Measurements from ENCODE around the gene FGF9. TPM values are rescaled to one million over a fixed set of nuclear protein-coding genes. Genes with fewer than 3 reads are reported as not detected.

Gene FGF9
- total and polyA plus RNA-seq, 2 of the 8 experiments (the other 6 are each of a cell fraction or from before 2014, with no cell fraction given), result 0.02 TPM; not detected in 1

DNA sequence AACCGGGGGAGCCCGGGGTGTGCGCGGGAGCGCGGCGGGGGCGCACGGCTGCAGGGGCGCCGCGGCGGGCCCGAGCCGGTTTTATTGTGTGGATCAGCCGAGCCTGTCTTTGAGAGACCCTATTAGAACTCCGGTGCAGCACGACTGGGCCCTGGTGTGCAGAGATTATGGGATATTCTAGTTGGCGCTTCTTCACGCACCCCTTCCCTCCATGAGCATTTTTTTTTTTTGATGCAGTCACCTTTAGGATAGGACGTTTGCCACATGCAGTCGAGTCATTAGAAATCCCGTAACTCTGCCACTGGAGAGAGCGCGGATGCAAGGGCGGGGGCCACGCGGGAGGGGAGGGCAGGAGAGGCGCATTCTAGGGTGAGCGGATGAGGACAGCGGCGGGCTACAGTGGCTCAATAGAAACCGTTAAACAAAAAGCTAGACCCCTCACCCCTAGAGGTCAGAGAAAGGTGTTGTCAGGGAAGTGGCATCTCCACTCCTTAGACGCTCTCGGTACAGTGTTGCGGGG, 3.7 kb downstream of the FGF9 start:
- FAIRE-seq, result no peak
- H3K9ac ChIP-seq (replicated peaks in 1 of 4; ENCODE audit: extremely low read depth in 1 of 4, low read depth in 3 of 4, low read length in 3 of 4), result no peak overlapping the region; a peak in 2 of 7 replicates
- POLR2A ChIA-PET (ENCODE audit: partially characterized antibody), result interaction anchor here (0.8 to 1.7 kb wide), 2 partner anchors 13 to 71 kb away, joined by 3 to 4 read pairs; partner anchors contain the start of gene MICU2
- no peaks in the 10 kb centered on the region for H3K36me3 ChIP-seq (ENCODE audit: control insufficient read depth in 2 of 4, insufficient read depth in 4 of 4, low read length in 3 of 4)
- no peak overlapping the region for H2BK12ac ChIP-seq (ENCODE audit: low read depth, low read length)
- peaks cover 29 to 73% (median 65%) of the 10 kb centered on the region in 4 experiments for H3K27me3 ChIP-seq (replicated peaks in 1 of 4; ENCODE audit: control insufficient read depth in 3 of 4, extremely low read depth in 1 of 4, insufficient read depth in 3 of 4, low read length in 3 of 4)
- no peak overlapping the region for H3K27ac ChIP-seq (ENCODE audit: low read depth, low read length)
- H3K23ac ChIP-seq (ENCODE audit: insufficient read length), result no peak overlapping the region
- no peaks in the 10 kb centered on the region for H3K79me1 ChIP-seq (ENCODE audit: low read depth, low read length)
- H2BK20ac ChIP-seq (ENCODE audit: low read length), result no peak overlapping the region
- H3K4me3 ChIP-seq (ENCODE audit: extremely low read depth in 1 of 4, insufficient read depth in 2 of 4, low read depth in 3 of 4, low read length in 4 of 4), result peak overlapping the region; percentile 44 to 82 (median 50)
- H3K23me2 ChIP-seq (ENCODE audit: low read depth, low read length), result peaks cover 24% of the 10 kb centered on the region; the same call in 1 of the 2 replicates
- no peak overlapping the region for H2BK5ac ChIP-seq (ENCODE audit: low read depth, low read length)
- H3K14ac ChIP-seq (ENCODE audit: insufficient read length), result no peak overlapping the region
- no peak overlapping the region for H2BK15ac ChIP-seq (ENCODE audit: low read length)
- WGBS, 2 experiments (ENCODE audit: extremely low coverage in 1 of 2, insufficient coverage in 1 of 2, insufficient read length in 1 of 2, insufficient replicate concordance in 2 of 2, low coverage in 1 of 2, low lambda C conversion rate in 2 of 2, missing lambda C conversion rate in 1 of 2), result 4% methylated on average over 25 of the region's 36 CpGs; no CpG with 5 or more reads in 1 of the 2 experiments
- no peak overlapping the region for H4K5ac ChIP-seq (ENCODE audit: insufficient read length, low read depth, low read length)
- no peak overlapping the region for H4K8ac ChIP-seq (ENCODE audit: extremely low read depth, insufficient read depth, low read length)
- no peak overlapping the region for H2BK120ac ChIP-seq (replicated peaks; ENCODE audit: low read depth, low read length)
- H3K4ac ChIP-seq (replicated peaks; ENCODE audit: insufficient read length, low read depth, low read length), result no peak overlapping the region
- H3K4me2 ChIP-seq (ENCODE audit: insufficient read depth in 1 of 2, low read depth in 2 of 2, low read length in 2 of 2), result peak overlapping the region; percentile 74 to 90
- H3K9me3 ChIP-seq (ENCODE audit: insufficient read depth in 2 of 2, low read depth in 1 of 2, low read length in 1 of 2), result no peaks in the 10 kb centered on the region
- CTCF ChIA-PET (ENCODE audit: partially characterized antibody), result interaction anchor here (0.7 to 5.7 kb wide), 4 partner anchors 15 to 604 kb away, joined by 3 to 41 read pairs (median 4); no protein-coding TSS in a partner anchor
- no peak overlapping the region for H4K91ac ChIP-seq (replicated peaks; ENCODE audit: insufficient read length, low read length)
- no peak overlapping the region for H2AK5ac ChIP-seq (ENCODE audit: low read depth, low read length)
- H4K20me1 ChIP-seq (replicated peaks in 1 of 2; ENCODE audit: control insufficient read depth in 1 of 2, insufficient read depth in 2 of 2, low read length in 2 of 2), result peaks cover 6 to 12% of the 10 kb centered on the region in 2 experiments
- peak in 1 of 2 experiments; percentile 65 for DNase-seq (ENCODE audit: low read depth in 1 of 2, low spot score in 2 of 2)
- no peak overlapping the region for H3K18ac ChIP-seq (ENCODE audit: extremely low read depth, low read length)
- peaks cover 3 to 14% (median 7%) of the 10 kb centered on the region in 4 experiments for H3K4me1 ChIP-seq (replicated peaks in 1 of 4; ENCODE audit: control insufficient read depth in 3 of 4, insufficient read depth in 4 of 4, low read length in 3 of 4)
- no peak overlapping the region for H2AFZ ChIP-seq (ENCODE audit: low read length)
- no peaks in the 10 kb centered on the region for H3K79me2 ChIP-seq (ENCODE audit: control insufficient read depth in 1 of 2, insufficient read depth in 2 of 2, low read length in 2 of 2)
- H3K56ac ChIP-seq (replicated peaks; ENCODE audit: insufficient read length, low read depth, low read length), result no peak overlapping the region
- TF ChIP-seq CBX8 (IDR thresholded peaks at IDR 0.05; ENCODE audit: borderline replicate concordance, low read depth, low read length) (no peak), KDM5A (IDR thresholded peaks at IDR 0.05; ENCODE audit: low read length) (no peak), ASH2L (IDR thresholded peaks at IDR 0.05; ENCODE audit: low read length) (peak; percentile 17), GTF2F1 (IDR thresholded peaks at IDR 0.05; ENCODE audit: borderline replicate concordance, low read depth, low read length) (no peak), NANOG (IDR thresholded peaks at IDR 0.05; ENCODE audit: insufficient read depth, low read depth, low read length, poor library complexity, severe bottlenecking) (no peak), NRF1 (IDR thresholded peaks at IDR 0.05; ENCODE audit: low read depth, low read length) (no peak), TBP (IDR thresholded peaks at IDR 0.05; ENCODE audit: low read depth, low read length) (no peak), BCL11A (IDR thresholded peaks at IDR 0.05; ENCODE audit: low read depth in 2 of 2, low read length in 2 of 2) (no peak), EP300 (IDR thresholded peaks at IDR 0.05; ENCODE audit: borderline replicate concordance in 1 of 2, low read depth in 2 of 2, low read length in 2 of 2) (no peak), CHD1 (IDR thresholded peaks at IDR 0.05; ENCODE audit: low read depth, low read length) (no peak), HDAC2 (IDR thresholded peaks at IDR 0.05; ENCODE audit: borderline replicate concordance in 1 of 2, low read depth in 2 of 2, low read length in 2 of 2) (peak in 1 of 2 experiments; percentile 92; a peak in 1 of 4 replicates)
- TF ChIP-seq, protein P1, sequence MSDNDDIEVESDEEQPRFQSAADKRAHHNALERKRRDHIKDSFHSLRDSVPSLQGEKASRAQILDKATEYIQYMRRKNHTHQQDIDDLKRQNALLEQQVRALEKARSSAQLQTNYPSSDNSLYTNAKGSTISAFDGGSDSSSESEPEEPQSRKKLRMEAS (IDR thresholded peaks at IDR 0.05), result no peak

Measured in H1 (cell line).